ENCODE data around the gene RFX3. TPM values are rescaled to one million over a fixed set of nuclear protein-coding genes. Genes with fewer than 3 reads are reported as not detected.

RFX3 gene
- total RNA-seq, 2 donors from 2014 or later = 23.6 to 27.1 TPM

DNA sequence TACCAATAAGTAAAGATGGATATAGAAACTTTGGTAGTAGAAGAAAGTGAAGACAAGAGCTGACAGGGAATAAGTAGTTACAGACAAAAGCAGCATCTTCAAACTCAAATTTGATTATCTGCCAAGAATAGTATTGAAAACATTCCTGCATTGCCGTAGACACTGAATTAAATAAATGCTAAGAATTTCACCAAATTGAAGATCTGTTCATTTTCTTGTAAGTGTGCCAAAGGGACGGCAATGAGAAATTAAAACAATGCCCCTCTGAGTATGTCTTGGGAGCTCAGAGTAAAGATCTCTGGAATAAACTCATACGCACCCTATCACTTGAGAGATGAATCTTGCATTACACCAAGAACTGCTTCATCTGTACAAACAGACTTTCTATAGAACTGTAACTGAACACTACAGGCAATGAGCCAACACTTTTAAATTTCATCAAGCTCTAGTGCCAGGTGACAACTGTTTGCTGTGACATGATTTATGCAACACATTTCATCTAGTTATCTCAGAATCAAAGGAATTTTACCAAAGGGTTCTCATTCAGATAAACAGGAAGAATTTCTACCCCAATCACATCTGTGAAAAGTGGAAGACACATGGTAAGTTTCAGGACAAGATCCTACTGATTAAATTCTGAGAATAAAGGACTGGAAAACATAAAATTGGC lies 66.9 kb downstream of the RFX3 start:
- Mint-ChIP-seq H3K4me3 (no peak overlapping the region), H3K4me1 (peaks cover 4% of the 10 kb centered on the region), H3K36me3 (ENCODE audit: low read depth) (no peaks in the 10 kb centered on the region), H3K27me3 (no peaks in the 10 kb centered on the region), H3K27ac (peak overlapping the region; percentile 24)
- ATAC-seq = no peak
- no peaks in the 10 kb centered on the region for H3K9me3 ChIP-seq (ENCODE audit: control insufficient read depth, low read length, poor library complexity, severe bottlenecking)
- DNase-seq = no peak

- no peak overlapping the region for H3K27ac Mint-ChIP-seq
- no peaks in the 10 kb centered on the region for H3K9me3 ChIP-seq (ENCODE audit: control insufficient read depth, low read length, poor library complexity, severe bottlenecking)
- DNase-seq (no peak), ATAC-seq (no peak)
- no peak overlapping the region for H3K4me3 Mint-ChIP-seq
- no peaks in the 10 kb centered on the region for H3K36me3 Mint-ChIP-seq (ENCODE audit: low read depth)
- H3K27me3 Mint-ChIP-seq = no peaks in the 10 kb centered on the region
- H3K4me1 Mint-ChIP-seq = peaks cover 2% of the 10 kb centered on the region
These were observed 68.6 kb downstream of the RFX3 start for GRCh38 chr9:3457175-3457574.

DNA sequence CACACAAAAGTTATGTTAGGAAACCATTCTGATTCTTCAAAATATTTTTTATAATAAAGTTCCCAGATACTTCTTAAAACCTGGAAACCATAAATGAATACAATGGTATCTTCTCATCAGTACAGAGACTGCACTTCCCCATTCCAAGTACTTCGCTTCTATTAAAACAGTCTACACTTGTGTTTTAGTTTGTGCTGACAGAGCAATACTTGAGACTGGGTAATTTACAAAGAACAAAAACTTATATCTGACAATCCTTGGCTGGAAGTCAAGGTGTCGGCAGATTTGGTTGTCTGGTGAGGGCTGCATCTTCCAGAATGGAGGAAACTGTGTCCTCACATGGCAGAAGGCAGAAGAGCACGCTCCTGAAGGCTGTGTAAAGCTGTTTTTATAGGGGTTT lies 70.1 kb downstream of the RFX3 start:
- ATAC-seq (no peak), DNase-seq (no peak)
- peaks cover 2% of the 10 kb centered on the region for H3K4me1 Mint-ChIP-seq
- H3K9me3 ChIP-seq (ENCODE audit: control insufficient read depth, low read length, poor library complexity, severe bottlenecking) = no peaks in the 10 kb centered on the region
- no peaks in the 10 kb centered on the region for H3K27me3 Mint-ChIP-seq
- H3K27ac Mint-ChIP-seq = peak overlapping the region; percentile 8
- no peaks in the 10 kb centered on the region for H3K36me3 Mint-ChIP-seq (ENCODE audit: low read depth)
- H3K4me3 Mint-ChIP-seq = no peak overlapping the region

DNA sequence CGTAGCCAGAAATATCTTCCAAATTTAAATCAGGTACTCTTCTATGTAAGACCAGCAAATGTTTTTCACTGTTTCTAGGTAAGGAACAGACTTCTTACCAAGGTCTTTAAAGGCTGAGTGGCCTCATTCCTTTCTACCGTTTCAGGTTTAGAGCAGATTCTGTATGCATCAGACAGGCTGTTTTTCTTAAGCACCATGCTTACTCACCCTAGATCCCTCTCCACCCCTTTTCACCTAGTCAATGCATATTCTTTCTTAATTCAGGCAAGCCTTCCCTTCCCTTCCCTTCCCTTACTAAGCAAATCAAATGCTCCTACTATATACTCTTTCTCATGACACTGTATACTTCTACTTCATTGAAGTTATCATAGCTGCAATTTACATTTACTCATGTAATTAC lies 70.7 kb downstream of the RFX3 start:
- H3K9me3 ChIP-seq (ENCODE audit: control insufficient read depth, low read length, poor library complexity, severe bottlenecking) = no peaks in the 10 kb centered on the region
- H3K27me3 Mint-ChIP-seq = no peaks in the 10 kb centered on the region
- ATAC-seq = no peak
- peaks cover 2% of the 10 kb centered on the region for H3K4me1 Mint-ChIP-seq
- no peak overlapping the region for H3K4me3 Mint-ChIP-seq
- no peaks in the 10 kb centered on the region for H3K36me3 Mint-ChIP-seq (ENCODE audit: low read depth)
- DNase-seq = no peak
- H3K27ac Mint-ChIP-seq = peak overlapping the region; percentile 8

DNA sequence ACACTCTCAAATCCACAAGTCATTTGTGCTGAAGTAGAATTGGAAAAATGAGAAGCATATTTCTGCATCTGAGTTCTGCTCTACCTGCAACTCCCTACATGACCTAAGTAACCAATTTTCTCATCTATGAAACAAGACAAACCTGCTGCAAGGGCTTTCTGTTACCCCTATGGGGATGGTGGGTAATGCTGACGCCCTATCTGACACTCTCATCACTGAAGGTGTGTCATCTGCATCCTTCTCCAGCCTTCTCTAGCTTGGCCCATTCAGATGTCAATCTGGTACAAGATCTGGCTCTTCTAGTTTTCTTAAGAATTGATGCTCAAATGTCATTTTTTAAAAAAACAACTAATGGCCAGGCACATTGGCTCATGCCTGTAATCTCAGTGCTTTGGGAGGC lies 73.8 kb downstream of the RFX3 start:
- DNase-seq (no peak), ATAC-seq (no peak)
- no peak overlapping the region for H3K4me3 Mint-ChIP-seq
- H3K27ac Mint-ChIP-seq = no peak overlapping the region
- no peaks in the 10 kb centered on the region for H3K36me3 Mint-ChIP-seq (ENCODE audit: low read depth)
- no peaks in the 10 kb centered on the region for H3K9me3 ChIP-seq (ENCODE audit: control insufficient read depth, low read length, poor library complexity, severe bottlenecking)
- H3K27me3 Mint-ChIP-seq = no peaks in the 10 kb centered on the region
- peaks cover 4% of the 10 kb centered on the region for H3K4me1 Mint-ChIP-seq

DNA sequence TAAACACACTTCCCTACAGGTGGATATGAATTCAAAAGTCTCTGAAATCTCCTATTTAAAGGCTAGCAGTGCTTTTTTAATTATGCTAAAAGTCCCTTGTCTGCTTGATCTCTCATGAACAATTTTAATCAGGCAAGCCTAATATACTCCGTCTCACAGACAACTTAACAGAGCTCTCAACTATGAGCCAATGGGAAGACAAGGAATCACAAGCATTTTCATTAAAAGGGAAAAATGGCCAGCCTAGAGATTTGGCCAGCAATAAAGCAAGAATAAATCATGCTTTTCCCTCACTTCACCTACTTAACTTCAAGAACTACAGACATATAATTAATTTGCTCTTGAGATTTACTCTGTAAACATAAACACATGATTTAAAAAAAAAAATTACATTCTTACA lies 78.0 kb downstream of the RFX3 start:
- DNase-seq = no peak
- Mint-ChIP-seq H3K27me3 (no peaks in the 10 kb centered on the region), H3K4me3 (no peak overlapping the region), H3K27ac (peak overlapping the region; percentile 14), H3K4me1 (peaks cover 11% of the 10 kb centered on the region), H3K36me3 (ENCODE audit: low read depth) (peaks cover 2% of the 10 kb centered on the region)
- no peak for ATAC-seq
- no peaks in the 10 kb centered on the region for H3K9me3 ChIP-seq (ENCODE audit: control insufficient read depth, low read length, poor library complexity, severe bottlenecking)

- Mint-ChIP-seq H3K27ac (peak overlapping the region; percentile 14), H3K4me3 (no peak overlapping the region), H3K27me3 (no peaks in the 10 kb centered on the region), H3K4me1 (peaks cover 11% of the 10 kb centered on the region), H3K36me3 (ENCODE audit: low read depth) (peaks cover 2% of the 10 kb centered on the region)
- ATAC-seq = no peak
- no peaks in the 10 kb centered on the region for H3K9me3 ChIP-seq (ENCODE audit: control insufficient read depth, low read length, poor library complexity, severe bottlenecking)
- no peak for DNase-seq
These were observed 78.7 kb downstream of the RFX3 start for GRCh38 chr9:3447143-3447542.

DNA sequence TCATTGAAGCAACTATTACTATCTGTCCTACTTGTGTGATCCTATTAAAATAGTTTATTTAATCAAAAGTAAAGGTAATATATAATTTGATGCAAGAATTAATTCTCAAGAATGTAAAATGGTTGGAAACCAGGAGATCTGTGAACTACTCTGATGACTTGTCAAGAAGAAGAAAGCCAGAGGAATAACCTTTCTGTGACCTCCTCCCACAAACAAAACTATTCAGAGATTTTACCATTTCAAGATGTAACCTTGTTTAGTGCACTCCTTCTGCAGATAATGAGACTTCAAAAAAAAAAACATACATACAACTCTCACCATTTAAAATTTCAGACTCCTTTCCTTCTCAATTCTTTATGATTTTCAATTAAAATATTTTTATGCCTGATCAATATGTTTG lies 79.5 kb downstream of the RFX3 start:
- ATAC-seq = no peak
- H3K4me3 Mint-ChIP-seq = no peak overlapping the region
- H3K36me3 Mint-ChIP-seq (ENCODE audit: low read depth) = peaks cover 2% of the 10 kb centered on the region
- no peak overlapping the region for H3K27ac Mint-ChIP-seq
- H3K4me1 Mint-ChIP-seq = peaks cover 13% of the 10 kb centered on the region
- no peaks in the 10 kb centered on the region for H3K9me3 ChIP-seq (ENCODE audit: control insufficient read depth, low read length, poor library complexity, severe bottlenecking)
- no peaks in the 10 kb centered on the region for H3K27me3 Mint-ChIP-seq
- no peak for DNase-seq

GRCh38 chr9:3444016-3444415 lies 81.8 kb downstream of the RFX3 start:
- H3K27me3 Mint-ChIP-seq = no peaks in the 10 kb centered on the region
- peaks cover 2% of the 10 kb centered on the region for H3K36me3 Mint-ChIP-seq (ENCODE audit: low read depth)
- no peaks in the 10 kb centered on the region for H3K9me3 ChIP-seq (ENCODE audit: control insufficient read depth, low read length, poor library complexity, severe bottlenecking)
- peaks cover 12% of the 10 kb centered on the region for H3K4me1 Mint-ChIP-seq
- H3K27ac Mint-ChIP-seq = no peak overlapping the region
- H3K4me3 Mint-ChIP-seq = no peak overlapping the region
- no peak for DNase-seq
- ATAC-seq = no peak

DNA sequence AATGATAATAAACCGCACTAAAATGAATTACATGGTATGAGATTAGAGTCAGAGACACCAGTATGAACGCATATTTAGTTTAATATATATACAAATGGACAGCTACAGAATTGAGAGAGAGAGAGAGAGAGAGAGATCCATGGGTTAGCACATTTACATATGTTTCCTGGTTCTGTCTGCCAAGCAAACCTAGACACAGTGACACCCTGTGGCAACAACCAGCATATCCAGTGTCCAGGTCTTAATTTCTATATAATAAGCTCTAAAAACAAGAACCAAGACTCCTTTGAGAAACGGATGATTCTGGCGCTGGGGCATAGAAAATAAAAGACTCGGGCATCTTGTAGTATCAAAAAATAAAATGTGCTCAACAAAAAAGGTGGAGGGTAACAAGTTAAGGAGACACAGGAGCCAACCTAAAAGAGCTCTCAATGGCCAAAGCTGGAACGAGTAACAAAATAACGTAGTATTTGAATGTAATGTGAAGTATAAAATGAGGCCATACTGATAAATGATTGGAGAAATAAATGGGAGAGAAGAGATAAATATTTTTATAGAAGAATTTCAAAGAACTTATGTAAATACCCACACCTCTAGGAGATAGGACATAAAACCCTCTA lies 84.5 kb downstream of the RFX3 start:
- Mint-ChIP-seq H3K4me1 (peaks cover 10% of the 10 kb centered on the region), H3K4me3 (no peak overlapping the region), H3K27me3 (no peaks in the 10 kb centered on the region), H3K36me3 (ENCODE audit: low read depth) (peaks cover 4% of the 10 kb centered on the region), H3K27ac (no peak overlapping the region)
- peak in 1 of 3 donors; percentile 13 for DNase-seq
- no peaks in the 10 kb centered on the region for H3K9me3 ChIP-seq (ENCODE audit: control insufficient read depth, low read length, poor library complexity, severe bottlenecking)
- peak; percentile 90 for ATAC-seq

- Mint-ChIP-seq H3K27me3 (no peaks in the 10 kb centered on the region), H3K27ac (no peak overlapping the region), H3K4me3 (no peak overlapping the region), H3K36me3 (ENCODE audit: low read depth) (peaks cover 5% of the 10 kb centered on the region), H3K4me1 (peaks cover 5% of the 10 kb centered on the region)
- ATAC-seq (no peak), DNase-seq (no peak)
- H3K9me3 ChIP-seq (ENCODE audit: control insufficient read depth, low read length, poor library complexity, severe bottlenecking) = no peaks in the 10 kb centered on the region
These were observed 89.0 kb downstream of the RFX3 start for GRCh38 chr9:3436629-3437420.

- Mint-ChIP-seq H3K36me3 (ENCODE audit: low read depth) (peaks cover 5% of the 10 kb centered on the region), H3K4me1 (peaks cover 3% of the 10 kb centered on the region), H3K27ac (no peak overlapping the region), H3K4me3 (no peak overlapping the region), H3K27me3 (no peaks in the 10 kb centered on the region)
- ATAC-seq = no peak
- H3K9me3 ChIP-seq (ENCODE audit: control insufficient read depth, low read length, poor library complexity, severe bottlenecking) = no peaks in the 10 kb centered on the region
- DNase-seq = no peak
These were observed 90.1 kb downstream of the RFX3 start for GRCh38 chr9:3435732-3436131.

DNA sequence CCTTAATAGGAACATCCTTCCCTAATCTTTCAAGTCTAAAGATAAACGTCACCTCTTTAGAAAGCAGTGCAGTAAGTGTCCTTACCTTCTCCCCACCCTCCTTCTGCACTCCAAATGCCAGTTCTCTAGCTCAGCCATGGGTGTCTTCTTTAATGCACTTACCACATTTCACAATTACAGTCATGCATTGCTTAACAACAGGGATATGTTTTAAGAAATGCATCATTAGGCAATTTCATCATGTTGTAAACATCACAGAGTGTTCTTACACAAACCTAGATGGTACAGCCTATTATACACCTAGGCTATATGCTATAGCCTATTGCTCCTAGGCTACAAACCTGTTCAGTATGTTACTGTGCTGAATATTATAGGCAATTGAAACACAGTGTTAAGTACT lies 91.2 kb downstream of the RFX3 start:
- no peaks in the 10 kb centered on the region for H3K27me3 Mint-ChIP-seq
- H3K4me3 Mint-ChIP-seq = peak overlapping the region; percentile 58
- no peak for DNase-seq
- no peak for ATAC-seq
- H3K4me1 Mint-ChIP-seq = peaks cover 3% of the 10 kb centered on the region
- peaks cover 5% of the 10 kb centered on the region for H3K36me3 Mint-ChIP-seq (ENCODE audit: low read depth)
- no peaks in the 10 kb centered on the region for H3K9me3 ChIP-seq (ENCODE audit: control insufficient read depth, low read length, poor library complexity, severe bottlenecking)
- H3K27ac Mint-ChIP-seq = no peak overlapping the region
